Mucosa of stomach (tissue), 1 donor: ENCODE results near the gene PACS1.

Source experiments
- H3K27me3 ChIP-seq: one replicate; pipeline ENCODE4 v1.7.0; 2013; ENCODE audit warnings: mild to moderate bottlenecking, low read length; ENCODE audit not compliant: control insufficient read depth, insufficient read depth
- H3K36me3 ChIP-seq: one replicate; pipeline ENCODE4 v1.7.0; 2013; ENCODE audit warnings: low read length; ENCODE audit not compliant: control insufficient read depth, insufficient read depth
- H3K4me1 ChIP-seq: one replicate; pipeline ENCODE4 v1.7.0; 2013; ENCODE audit warnings: mild to moderate bottlenecking, low read length; ENCODE audit not compliant: control insufficient read depth, insufficient read depth
- H3K4me3 ChIP-seq: one replicate; pipeline ENCODE4 v1.7.0; 2013; ENCODE audit warnings: low read length
- H3K9ac ChIP-seq: one replicate; pipeline ENCODE4 v1.7.0; 2013; ENCODE audit warnings: mild to moderate bottlenecking, low read length, moderate library complexity
- H3K9me3 ChIP-seq: one replicate; pipeline ENCODE4 v1.7.0; 2013; ENCODE audit warnings: mild to moderate bottlenecking, low read length, moderate library complexity; ENCODE audit not compliant: control insufficient read depth
- donor health status: Pancreatic carcinoma.

The PACS1 gene

GRCh38 chr11:66264914-66265313, 194.8 kb downstream of the PACS1 start:
- H3K4me1 ChIP-seq, result peaks cover 17% of the 10 kb centered on the region
- H3K9me3 ChIP-seq, result no peaks in the 10 kb centered on the region
- H3K9ac ChIP-seq, result no peak overlapping the region
- no peaks in the 10 kb centered on the region for H3K27me3 ChIP-seq
- H3K4me3 ChIP-seq, result no peak overlapping the region
- H3K36me3 ChIP-seq, result no peaks in the 10 kb centered on the region

DNA sequence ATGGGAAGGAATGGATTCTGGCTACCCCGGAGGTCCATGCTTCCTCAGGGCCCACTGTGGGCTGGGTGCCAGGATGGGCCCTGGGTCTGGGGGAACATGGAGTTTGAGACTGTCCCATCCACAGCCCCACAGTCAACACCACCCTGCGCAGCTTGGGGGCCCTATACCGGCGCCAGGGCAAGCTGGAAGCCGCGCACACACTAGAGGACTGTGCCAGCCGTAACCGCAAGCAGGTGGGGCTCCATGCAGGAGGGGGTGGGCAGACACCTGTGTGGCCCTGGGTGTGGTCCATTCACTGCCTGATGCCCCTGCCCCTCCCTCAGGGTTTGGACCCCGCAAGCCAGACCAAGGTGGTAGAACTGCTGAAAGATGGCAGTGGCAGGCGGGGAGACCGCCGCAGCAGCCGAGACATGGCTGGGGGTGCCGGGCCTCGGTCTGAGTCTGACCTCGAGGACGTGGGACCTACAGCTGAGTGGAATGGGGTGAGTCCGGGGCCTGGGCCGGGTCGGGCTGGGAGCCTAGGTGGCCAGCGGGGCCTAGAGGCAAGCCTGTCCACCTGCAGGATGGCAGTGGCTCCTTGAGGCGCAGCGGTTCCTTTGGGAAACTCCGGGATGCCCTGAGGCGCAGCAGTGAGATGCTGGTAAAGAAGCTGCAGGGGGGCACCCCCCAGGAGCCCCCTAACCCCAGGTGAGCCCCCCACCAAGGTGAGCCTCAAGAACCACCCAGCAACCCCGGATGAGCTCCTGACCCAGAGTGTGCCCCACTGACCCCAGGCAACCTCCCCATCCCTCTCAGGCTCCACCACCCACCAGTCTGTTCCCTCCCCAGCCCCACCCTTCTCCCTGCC, 195.7 kb downstream of the PACS1 start:
- no peak overlapping the region for H3K4me3 ChIP-seq
- no peak overlapping the region for H3K9ac ChIP-seq
- no peaks in the 10 kb centered on the region for H3K9me3 ChIP-seq
- peaks cover 18% of the 10 kb centered on the region for H3K4me1 ChIP-seq
- H3K27me3 ChIP-seq, result no peaks in the 10 kb centered on the region
- H3K36me3 ChIP-seq, result no peaks in the 10 kb centered on the region

DNA sequence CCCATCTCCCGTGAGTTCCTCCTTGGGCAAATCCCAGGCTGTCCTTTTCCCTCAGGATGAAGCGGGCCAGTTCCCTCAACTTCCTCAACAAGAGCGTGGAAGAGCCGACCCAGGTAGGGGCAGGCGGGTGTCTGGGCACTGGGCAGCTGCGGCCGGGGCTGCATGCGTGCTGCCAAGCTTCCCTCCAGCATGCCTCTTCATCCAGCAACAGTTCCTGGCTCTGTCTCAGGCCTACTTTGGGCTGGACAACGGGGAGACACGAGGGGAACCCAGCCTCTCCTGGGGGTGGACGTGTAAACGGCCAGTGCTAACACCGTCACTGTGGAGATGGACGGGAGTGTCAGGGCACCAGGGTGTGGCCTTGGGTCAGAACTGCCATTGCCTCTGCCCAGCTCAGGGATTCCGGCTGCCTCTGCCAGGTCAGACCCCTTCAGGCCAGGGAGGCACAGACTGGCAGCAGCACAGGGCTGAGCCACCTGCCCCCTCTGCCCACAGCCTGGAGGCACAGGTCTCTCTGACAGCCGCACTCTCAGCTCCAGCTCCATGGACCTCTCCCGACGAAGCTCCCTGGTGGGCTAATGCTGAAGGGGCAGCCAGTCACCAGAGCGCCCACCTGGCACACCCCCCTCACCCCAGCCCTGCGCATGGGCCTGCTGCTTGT, 196.4 kb downstream of the PACS1 start:
- Histone ChIP-seq H3K27me3 (no peaks in the 10 kb centered on the region), H3K36me3 (no peaks in the 10 kb centered on the region), H3K9ac (no peak overlapping the region), H3K4me3 (no peak overlapping the region), H3K9me3 (no peaks in the 10 kb centered on the region), H3K4me1 (peaks cover 18% of the 10 kb centered on the region)

GRCh38 chr11:66267039-66267378, 196.9 kb downstream of the PACS1 start:
- Histone ChIP-seq H3K4me1 (peaks cover 18% of the 10 kb centered on the region), H3K9me3 (no peaks in the 10 kb centered on the region), H3K27me3 (no peaks in the 10 kb centered on the region), H3K36me3 (peaks cover 4% of the 10 kb centered on the region), H3K9ac (no peak overlapping the region), H3K4me3 (no peak overlapping the region)

DNA sequence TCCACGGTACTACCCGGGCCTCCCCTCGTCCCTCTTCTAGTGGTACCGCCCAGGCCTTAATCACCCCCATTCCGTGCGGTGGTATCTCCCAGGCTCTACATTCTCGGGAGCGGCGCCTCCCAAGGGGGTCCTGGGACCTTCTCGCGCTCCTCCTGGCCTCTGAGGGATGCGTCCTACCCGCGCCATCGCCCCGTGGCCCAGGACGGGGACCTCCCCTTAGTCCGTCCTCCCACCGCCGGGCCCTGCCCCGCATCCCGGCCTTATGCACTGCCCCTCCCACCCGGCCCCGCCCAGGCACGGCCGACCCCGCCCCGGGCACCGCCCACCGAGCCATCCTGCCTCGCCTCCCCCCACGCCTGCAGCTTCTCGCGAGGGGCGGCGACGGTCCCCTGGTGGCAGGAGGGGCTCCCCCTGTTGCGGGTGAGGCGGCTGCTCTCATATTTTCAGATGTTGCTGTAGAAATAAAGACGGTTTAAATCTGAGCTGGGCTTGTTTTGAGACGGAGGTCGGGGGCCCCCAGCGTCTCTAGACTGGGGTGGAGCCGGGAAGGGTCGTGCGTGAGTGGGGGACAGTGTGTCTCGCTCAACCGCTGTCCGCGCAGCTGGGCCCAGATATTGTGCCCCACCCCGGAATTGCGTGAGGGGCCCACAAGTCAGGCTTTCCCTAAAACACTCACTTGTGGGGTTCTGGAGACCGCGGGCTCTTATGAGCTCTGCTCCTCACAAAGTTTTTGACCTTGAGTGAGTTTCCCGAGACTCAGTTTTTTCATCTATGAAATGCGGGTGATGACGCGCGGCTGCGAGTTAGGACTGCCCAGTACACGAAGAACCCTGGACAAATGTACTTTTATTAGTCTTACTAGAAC, 197.5 kb downstream of the PACS1 start:
- Histone ChIP-seq H3K27me3 (no peaks in the 10 kb centered on the region), H3K4me1 (peaks cover 18% of the 10 kb centered on the region), H3K4me3 (peak overlapping the region; percentile 0)

DNA sequence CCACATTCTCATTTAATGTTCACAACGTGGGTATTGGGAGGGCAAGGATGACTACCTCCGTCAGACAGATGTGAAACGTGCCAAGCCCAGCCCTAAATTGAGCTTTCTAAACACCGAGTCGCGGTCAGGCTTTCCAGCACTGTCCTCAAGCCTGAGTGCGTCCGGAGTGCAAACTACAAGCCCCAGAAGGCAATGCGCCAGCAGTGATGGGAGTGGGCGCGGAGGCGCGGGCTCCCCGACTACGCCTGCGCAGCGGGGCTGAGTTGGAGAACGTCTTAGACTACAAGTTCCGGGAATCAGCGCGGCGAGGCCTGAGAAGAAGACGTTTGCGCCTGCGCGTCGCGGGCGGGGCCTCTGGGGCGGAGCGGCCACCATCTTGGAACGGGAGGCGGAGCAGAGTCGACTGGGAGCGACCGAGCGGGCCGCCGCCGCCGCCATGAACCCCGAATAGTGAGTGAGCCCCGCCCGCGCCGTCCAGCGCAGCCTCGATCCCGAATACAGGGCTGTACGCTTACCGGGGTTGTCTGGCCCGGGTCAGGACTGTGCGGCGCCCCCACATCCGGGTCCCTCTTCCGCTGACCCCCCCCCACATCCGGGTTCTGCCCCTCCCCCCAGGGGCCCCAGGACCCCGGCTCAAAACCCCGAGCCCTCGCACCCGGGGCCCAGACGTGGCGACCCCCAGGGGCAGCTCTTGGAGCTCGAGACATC, 198.3 kb downstream of the PACS1 start, which contains the start of gene RAB1B:
TSS of gene RAB1B (plus strand) at position 396 of the 708 bp plus-strand sequence. CDS start at position 437, 41 bp downstream.
- Histone ChIP-seq H3K9me3 (no peaks in the 10 kb centered on the region), H3K27me3 (no peaks in the 10 kb centered on the region), H3K36me3 (peaks cover 18% of the 10 kb centered on the region), H3K4me1 (peaks cover 18% of the 10 kb centered on the region), H3K4me3 (peak within 1 kb of the TSS; percentile 85), H3K9ac (peak within 1 kb of the TSS; percentile 100)

More for the DNA sequence above, 197.5 kb downstream of the PACS1 start:
- Histone ChIP-seq H3K36me3 (peaks cover 10% of the 10 kb centered on the region), H3K9ac (peak overlapping the region; percentile 100), H3K9me3 (no peaks in the 10 kb centered on the region)

- H3K9me3 ChIP-seq, result no peaks in the 10 kb centered on the region
- H3K36me3 ChIP-seq, result peaks cover 22% of the 10 kb centered on the region
- H3K27me3 ChIP-seq, result no peaks in the 10 kb centered on the region
- peak overlapping the region; percentile 85 for H3K4me3 ChIP-seq
- peaks cover 18% of the 10 kb centered on the region for H3K4me1 ChIP-seq
- H3K9ac ChIP-seq, result peak overlapping the region; percentile 100
These were observed 199.2 kb downstream of the PACS1 start for GRCh38 chr11:66268952-66269905.

- Histone ChIP-seq H3K27me3 (no peaks in the 10 kb centered on the region), H3K36me3 (peaks cover 24% of the 10 kb centered on the region), H3K9ac (no peak overlapping the region), H3K4me3 (no peak overlapping the region), H3K4me1 (peaks cover 11% of the 10 kb centered on the region), H3K9me3 (no peaks in the 10 kb centered on the region)
These were observed 201.7 kb downstream of the PACS1 start for GRCh38 chr11:66271816-66272215.

- no peaks in the 10 kb centered on the region for H3K27me3 ChIP-seq
- no peak overlapping the region for H3K9ac ChIP-seq
- no peak overlapping the region for H3K4me3 ChIP-seq
- peaks cover 9% of the 10 kb centered on the region for H3K4me1 ChIP-seq
- H3K9me3 ChIP-seq, result no peaks in the 10 kb centered on the region
- H3K36me3 ChIP-seq, result peaks cover 24% of the 10 kb centered on the region
These were observed 202.5 kb downstream of the PACS1 start for GRCh38 chr11:66272596-66272995.

GRCh38 chr11:66274219-66274618, 204.1 kb downstream of the PACS1 start:
- Histone ChIP-seq H3K4me1 (peaks cover 12% of the 10 kb centered on the region), H3K9me3 (no peaks in the 10 kb centered on the region), H3K9ac (no peak overlapping the region), H3K27me3 (peaks cover 3% of the 10 kb centered on the region), H3K4me3 (no peak overlapping the region), H3K36me3 (peaks cover 24% of the 10 kb centered on the region)
